GM10266 (cell line): ENCODE results near the gene L1CAM.
A peak's percentile ranks its signal among the peaks of the same experiment; 100 is the strongest.

ENCODE experiments used
- DNase-seq: peaks from one replicate; pipeline ENCODE4 v3.0.0; 2012; ENCODE audit errors: extremely low spot score
- TF ChIP-seq, protein P1 (sequence below): IDR thresholded peaks from 2 replicates; pipeline ENCODE4 v1.5.1; 2012; ENCODE audit warnings: mild to moderate bottlenecking, low read depth; ENCODE audit not compliant: control insufficient read depth, insufficient read depth; ENCODE audit errors: missing control alignments

L1CAM gene

GRCh38 chrX:153926858-153927671 is 41.1 kb upstream of the L1CAM start:
- TF ChIP-seq, protein P1, sequence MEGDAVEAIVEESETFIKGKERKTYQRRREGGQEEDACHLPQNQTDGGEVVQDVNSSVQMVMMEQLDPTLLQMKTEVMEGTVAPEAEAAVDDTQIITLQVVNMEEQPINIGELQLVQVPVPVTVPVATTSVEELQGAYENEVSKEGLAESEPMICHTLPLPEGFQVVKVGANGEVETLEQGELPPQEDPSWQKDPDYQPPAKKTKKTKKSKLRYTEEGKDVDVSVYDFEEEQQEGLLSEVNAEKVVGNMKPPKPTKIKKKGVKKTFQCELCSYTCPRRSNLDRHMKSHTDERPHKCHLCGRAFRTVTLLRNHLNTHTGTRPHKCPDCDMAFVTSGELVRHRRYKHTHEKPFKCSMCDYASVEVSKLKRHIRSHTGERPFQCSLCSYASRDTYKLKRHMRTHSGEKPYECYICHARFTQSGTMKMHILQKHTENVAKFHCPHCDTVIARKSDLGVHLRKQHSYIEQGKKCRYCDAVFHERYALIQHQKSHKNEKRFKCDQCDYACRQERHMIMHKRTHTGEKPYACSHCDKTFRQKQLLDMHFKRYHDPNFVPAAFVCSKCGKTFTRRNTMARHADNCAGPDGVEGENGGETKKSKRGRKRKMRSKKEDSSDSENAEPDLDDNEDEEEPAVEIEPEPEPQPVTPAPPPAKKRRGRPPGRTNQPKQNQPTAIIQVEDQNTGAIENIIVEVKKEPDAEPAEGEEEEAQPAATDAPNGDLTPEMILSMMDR, result no peak

GRCh38 chrX:153926552-153926857 is 40.5 kb upstream of the L1CAM start:
- no peak for DNase-seq
- TF ChIP-seq, protein P1, result no peak

More at GRCh38 chrX:153926858-153927671, 41.1 kb upstream of the L1CAM start:
- DNase-seq, result peak; percentile 87

DNA sequence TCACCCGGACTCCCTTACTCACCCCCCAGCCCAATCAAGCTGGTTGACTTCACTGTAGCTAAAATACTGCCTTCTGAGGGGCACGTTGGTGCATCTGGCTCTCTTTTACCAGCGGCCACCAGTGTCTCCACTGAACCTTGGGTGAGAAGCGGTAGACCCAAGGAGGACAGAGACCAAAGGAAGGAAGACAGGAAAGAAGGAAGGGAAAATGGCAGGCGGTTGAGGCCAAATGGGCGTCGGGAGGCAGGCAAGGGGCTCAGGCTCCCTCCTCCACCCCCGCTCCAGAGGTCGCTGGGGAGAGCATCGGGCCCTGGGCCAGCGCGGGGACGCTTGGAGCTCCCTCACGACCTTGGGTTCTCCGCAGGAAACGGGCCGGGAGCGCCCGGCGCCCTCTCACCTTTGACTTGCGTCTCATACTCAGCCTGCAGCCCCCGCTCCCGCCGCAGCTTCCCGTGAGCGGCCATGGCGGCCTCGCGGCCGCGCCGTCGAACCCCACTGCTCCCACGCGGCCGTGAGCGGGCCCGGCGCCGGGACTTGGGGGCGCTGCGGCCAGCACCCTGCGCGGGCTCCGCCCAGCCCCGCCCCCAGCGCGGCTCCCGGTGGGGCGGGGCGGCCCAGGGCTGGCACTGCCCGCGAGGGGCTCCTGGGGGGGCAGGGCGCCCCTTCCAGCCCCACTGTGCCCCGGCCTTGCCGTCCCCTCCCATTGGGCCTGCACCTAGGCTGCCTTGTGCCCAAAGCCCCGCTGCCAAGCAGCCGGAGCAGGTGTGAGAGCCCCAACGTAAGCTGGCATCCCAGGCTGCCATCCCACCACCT is 40.0 kb upstream of the L1CAM start, which contains the start of gene ARHGAP4:
TSS of gene ARHGAP4 (minus strand) at position 526 of the 813 bp plus-strand sequence. CDS start at position 464, 62 bp downstream.
- TF ChIP-seq, protein P1, result peak; percentile 25
- DNase-seq, result peak; percentile 61

DNA sequence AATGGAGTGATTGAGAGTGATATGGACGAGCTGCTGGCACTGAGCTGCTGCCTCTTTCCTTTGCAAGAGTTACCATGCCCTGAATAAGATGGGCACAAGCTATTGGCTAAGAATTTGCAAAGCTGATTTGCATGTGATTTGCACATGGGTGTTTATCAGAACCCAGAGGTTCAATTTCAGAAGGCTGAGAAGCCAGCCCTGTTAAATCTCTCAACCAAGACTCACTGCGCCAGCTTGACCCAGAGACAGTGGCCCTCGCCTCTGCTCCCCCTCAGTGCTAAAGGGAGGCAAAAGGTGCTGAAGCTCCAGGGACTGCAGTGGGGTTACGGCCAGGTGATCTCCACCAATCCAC is 39.4 kb upstream of the L1CAM start:
- TF ChIP-seq, protein P1, result no peak
- DNase-seq, result no peak

GRCh38 chrX:153924149-153924861 is 38.3 kb upstream of the L1CAM start:
- peak; percentile 49 for DNase-seq
- TF ChIP-seq, protein P1, result peak; percentile 37

DNA sequence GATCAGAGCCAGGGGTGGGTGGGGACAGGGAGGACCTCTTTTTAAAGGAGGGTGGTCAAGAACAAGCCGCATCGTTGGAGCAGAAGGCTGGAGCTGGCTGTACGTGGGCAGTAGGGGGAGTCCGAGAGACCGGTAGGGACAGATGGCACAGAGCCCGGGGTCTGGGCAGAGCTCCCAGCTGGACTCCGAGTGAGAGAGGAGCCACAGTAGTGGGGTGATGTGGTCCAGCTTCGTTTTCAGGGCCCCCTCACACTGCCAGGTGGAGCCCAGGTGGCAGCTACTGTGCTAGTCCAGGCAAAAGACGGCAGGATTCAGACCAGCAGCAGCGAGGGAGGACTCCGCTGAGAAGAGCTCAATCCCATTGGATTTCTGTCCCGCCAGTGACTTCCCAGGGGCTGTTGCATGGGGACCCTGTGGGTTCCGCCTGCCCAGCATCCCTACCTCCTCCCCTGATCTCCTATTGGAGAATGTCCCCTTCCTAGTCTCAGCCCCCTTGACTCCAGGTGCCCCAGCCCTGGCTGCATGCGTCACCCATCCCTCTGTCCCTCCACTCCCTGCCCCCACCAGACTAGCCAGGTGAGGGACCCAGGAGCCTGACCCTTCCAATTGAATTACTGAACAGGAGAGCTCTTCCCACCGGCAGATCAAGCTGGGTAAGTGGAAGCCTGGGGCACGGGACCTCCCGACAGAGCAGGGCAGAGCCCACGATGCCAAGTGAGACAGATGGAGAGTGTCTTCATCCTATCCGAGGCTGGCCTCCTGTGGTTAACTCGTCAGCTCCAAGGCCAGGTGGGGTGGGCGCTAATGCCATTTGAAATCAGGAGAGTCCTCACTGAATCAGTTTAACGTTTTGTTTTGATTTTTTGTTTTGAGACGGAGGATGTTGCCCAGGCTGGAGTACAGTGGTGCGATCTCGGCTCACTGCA is 37.2 kb upstream of the L1CAM start:
- TF ChIP-seq, protein P1, result peak; percentile 38
- DNase-seq, result no peak
